Stomach (tissue), 19 donors: ENCODE results near the gene PWP1. TPM values are rescaled to one million over a fixed set of nuclear protein-coding genes. Genes with fewer than 3 reads are reported as not detected.

Source experiments
- DNase-seq, 2 donors: peaks; one replicate each; pipeline versions ENCODE4 v3.0.0 to v3.0.0-alpha.2; 2013 to 2019
- H3K27ac ChIP-seq, 5 donors: fragments of 200-600 bp in 4 of 5; sonication (generic) in 4 of 5; one replicate each; pipeline ENCODE4 v1.5.1; 2013 to 2019; ENCODE audit warnings: mild to moderate bottlenecking in 1 of 5, moderate library complexity in 1 of 5
- H3K27me3 ChIP-seq, 3 donors: fragments of 200-600 bp; sonication (generic); one replicate each; pipeline ENCODE4 v1.5.1; 2017 to 2019; ENCODE audit warnings: mixed run types in 1 of 3
- H3K36me3 ChIP-seq, 4 donors: fragments of 200-600 bp; sonication (generic); 1 replicate in 3 of 4; 2 replicates in 1 of 4; pipeline ENCODE4 v1.5.1; 2016 to 2019
- H3K4me1 ChIP-seq, 4 donors: fragments of 200-600 bp; sonication (generic); one replicate each; pipeline ENCODE4 v1.5.1; 2016 to 2019
- H3K4me3 ChIP-seq, 4 donors: fragments of 200-600 bp; sonication (generic) in 3 of 4; one replicate each; pipeline ENCODE4 v1.5.1; 2016 to 2019; ENCODE audit warnings: mild to moderate bottlenecking in 1 of 4
- H3K9me3 ChIP-seq, 4 donors: fragments of 200-600 bp; sonication (generic); one replicate each; pipeline ENCODE4 v1.5.1; 2016 to 2019
- CTCF ChIP-seq, 7 experiments: fragments of 450-650 bp in 4 of 7; fragments of 200-600 bp in 3 of 7; sonication (generic) in 3 of 7; IDR thresholded peaks; one replicate each; pipeline ENCODE4 v1.5.1; 2016 to 2019; ENCODE audit warnings: antibody characterized with exemption in 7 of 7, control low read depth in 2 of 7, mild to moderate bottlenecking in 1 of 7
- EP300 ChIP-seq: sonication (generic); formaldehyde crosslinking; IDR thresholded peaks from one replicate; pipeline ENCODE4 v1.6.1; 2017; ENCODE audit warnings: antibody characterized with exemption
- POLR2A ChIP-seq, 4 donors: fragments of 450-650 bp; IDR thresholded peaks; one replicate each; pipeline ENCODE4 v1.6.1; 2016; ENCODE audit warnings: antibody characterized with exemption in 4 of 4, control low read depth in 2 of 4, mild to moderate bottlenecking in 1 of 4, moderate library complexity in 1 of 4
- POLR2AphosphoS5 ChIP-seq, 3 donors: sonication (generic); formaldehyde crosslinking; IDR thresholded peaks; one replicate each; pipeline ENCODE4 v1.6.1; 2016; ENCODE audit warnings: antibody characterized with exemption in 3 of 3
- WGBS, 5 donors: extraction: QIAGEN DNeasy Blood & Tissue Kit in 3 of 5; methylation state at CpG; one replicate each; pipeline versions ENCODE4 v1.1.5 to v1.1.7; 2013 to 2018; 5-methylcytosine and 5-hydroxymethylcytosine counted together
- intact Hi-C: fragments of 100-400 bp; cut with DNase I; formaldehyde crosslinking; loops from one replicate; pipeline ENCODE4 v1.15.1; 2023; ENCODE audit warnings: low total_unique reads
- long read RNA-seq, 10 donors: transcript quantifications; one replicate each; lab custom pipeline, GENCODE V29; 2026
- polyA plus RNA-seq, 3 donors: library from polyadenylated mRNA; stranded (reverse); fragments of 200-250 nt; gene quantifications; one replicate each; pipeline ENCODE4 v1.2.3, GENCODE V29; 2013
- total RNA-seq, 5 donors: library from RNA; depleted of rRNA; stranded (reverse); fragments of >200 nt; gene quantifications; one replicate each; pipeline versions ENCODE4 v1.1.0 to v1.2.3, GENCODE V29; 2014 to 2016
- donor health status: healthy with polysubstance abuse.
- donor health status: Bipolar disorder and iron deficiency.
- donor health status: healthy.

PWP1 gene
- total RNA-seq (100 to 1,000 TPM in 1 of 5 donors, 10 to 100 TPM in 4; 38.1 to 101 (median 52.0) TPM), polyA plus RNA-seq (10 to 100 TPM; 19.4 to 24.7 (median 21.9) TPM)
- long read RNA-seq, donor 1, partial matches to known transcripts = 0 of 3 reads
- long read RNA-seq, donor 1, other reads (novel, unspliced or antisense) = 0 of 3 reads
- long read RNA-seq, donor 2, partial matches to known transcripts = 0 of 4 reads
- long read RNA-seq, donor 2, other reads (novel, unspliced or antisense) = 0 of 4 reads
- long read RNA-seq, donor 3, partial matches to known transcripts = 0 of 4 reads
- long read RNA-seq, donor 3, other reads (novel, unspliced or antisense) = 0 of 4 reads
- long read RNA-seq, donor 4, partial matches to known transcripts = 0 of 1 reads
- long read RNA-seq, donor 4, other reads (novel, unspliced or antisense) = 0 of 1 reads
- long read RNA-seq, donor 5, transcript PWP1-201 (15 exons, 2,621 nt) = major isoform, 6 of 6 reads
- long read RNA-seq, donor 5, partial matches to known transcripts = 0 of 6 reads
- long read RNA-seq, donor 5, other reads (novel, unspliced or antisense) = 0 of 6 reads
- long read RNA-seq, donor 6, transcript PWP1-201 (15 exons, 2,621 nt) = major isoform, 15 of 26 reads
- long read RNA-seq, donor 6, partial matches to known transcripts = 11 of 26 reads
- long read RNA-seq, donor 6, other reads (novel, unspliced or antisense) = 0 of 26 reads
- long read RNA-seq, donor 7, transcript PWP1-201 (15 exons, 2,621 nt) = major isoform, 8 of 8 reads
- long read RNA-seq, donor 7, partial matches to known transcripts = 0 of 8 reads
- long read RNA-seq, donor 7, other reads (novel, unspliced or antisense) = 0 of 8 reads
- long read RNA-seq, donor 8, transcript PWP1-201 (15 exons, 2,621 nt) = major isoform, 8 of 8 reads
- long read RNA-seq, donor 8, partial matches to known transcripts = 0 of 8 reads
- long read RNA-seq, donor 8, other reads (novel, unspliced or antisense) = 0 of 8 reads
- long read RNA-seq, donor 9, transcript PWP1-201 (15 exons, 2,621 nt) = major isoform, 6 of 18 reads
- long read RNA-seq, donor 9, partial matches to known transcripts = 12 of 18 reads
- long read RNA-seq, donor 9, other reads (novel, unspliced or antisense) = 0 of 18 reads
- long read RNA-seq, donor 10, partial matches to known transcripts = 0 of 2 reads
- long read RNA-seq, donor 10, other reads (novel, unspliced or antisense) = 0 of 2 reads

GRCh38 chr12:107685360-107686248 lies at the start of gene PWP1:
Gene PWP1, plus strand, starts transcription at chr12:107685799. Its CDS starts 101 bp downstream, at chr12:107685900.
- Histone ChIP-seq H3K27me3 (no peaks in the 10 kb centered on the region), H3K27ac (peak within 1 kb of the TSS; percentile 74 to 86 (median 81)), H3K4me3 (peak within 1 kb of the TSS; percentile 87 to 100 (median 92)), H3K4me1 (peaks cover 6 to 27% (median 25%) of the 10 kb centered on the region in 4 donors), H3K9me3 (no peaks in the 10 kb centered on the region), H3K36me3 (peaks cover 20 to 26% (median 25%) of the 10 kb centered on the region in 4 donors)
- 0 to 1% (median 0%) methylated on average over 49 to 51 of the region's 51 CpGs for WGBS, 5 donors
- TF ChIP-seq CTCF (IDR thresholded peaks at IDR 0.05) (no peak), EP300 (no peak), POLR2AphosphoS5 (IDR thresholded peaks at IDR 0.05) (peak; percentile 90 to 97 (median 93)), POLR2A (IDR thresholded peaks at IDR 0.05) (peak in 1 of 4 donors; percentile 66)
- peak; percentile 97 to 99 for DNase-seq
- intact Hi-C loops = no loop called here

GRCh38 chr12:107641154-107641553 lies 44.4 kb upstream of the PWP1 start:
- H3K27me3 ChIP-seq = peaks cover 0 to 29% (median 0%) of the 10 kb centered on the region in 3 donors
- no peaks in the 10 kb centered on the region for H3K36me3 ChIP-seq
- DNase-seq = no peak
- H3K9me3 ChIP-seq = no peaks in the 10 kb centered on the region
- no peak overlapping the region for H3K4me3 ChIP-seq
- no peak for TF ChIP-seq EP300
- intact Hi-C loops = no loop called here
- H3K27ac ChIP-seq = no peak overlapping the region
- H3K4me1 ChIP-seq = no peaks in the 10 kb centered on the region

GRCh38 chr12:107642240-107642639 lies 43.4 kb upstream of the PWP1 start:
- Histone ChIP-seq H3K4me3 (no peak overlapping the region), H3K9me3 (no peaks in the 10 kb centered on the region), H3K36me3 (no peaks in the 10 kb centered on the region), H3K27me3 (peaks cover 0 to 29% (median 0%) of the 10 kb centered on the region in 3 donors), H3K4me1 (no peaks in the 10 kb centered on the region), H3K27ac (no peak overlapping the region)
- TF ChIP-seq POLR2AphosphoS5 (IDR thresholded peaks at IDR 0.05) (no peak), POLR2A (IDR thresholded peaks at IDR 0.05) (no peak), EP300 (no peak), CTCF (IDR thresholded peaks at IDR 0.05) (no peak)
- no peak for DNase-seq
- intact Hi-C loops = no loop called here
- 69 to 84% (median 82%) methylated on average over 5 of the region's 5 CpGs for WGBS, 5 donors

GRCh38 chr12:107645630-107646333 lies 39.8 kb upstream of the PWP1 start:
- H3K27me3 ChIP-seq = peaks cover 0 to 19% (median 0%) of the 10 kb centered on the region in 3 donors
- intact Hi-C loops = no loop called here
- peak in 1 of 2 donors; percentile 64 for DNase-seq
- 45 to 57% (median 52%) methylated on average over 27 of the region's 27 CpGs for WGBS, 5 donors
- no peaks in the 10 kb centered on the region for H3K4me1 ChIP-seq
- no peak overlapping the region for H3K27ac ChIP-seq
- no peaks in the 10 kb centered on the region for H3K9me3 ChIP-seq
- H3K4me3 ChIP-seq = no peak overlapping the region
- TF ChIP-seq EP300 = no peak
- no peak for TF ChIP-seq POLR2AphosphoS5 (IDR thresholded peaks at IDR 0.05)
- no peak for TF ChIP-seq CTCF (IDR thresholded peaks at IDR 0.05)
- no peaks in the 10 kb centered on the region for H3K36me3 ChIP-seq
